CD14-positive monocyte (primary cell): ENCODE measurements around the gene SLC35E1. TPM values are rescaled to one million over a fixed set of nuclear protein-coding genes. Genes with fewer than 3 reads are reported as not detected.

Experiments
- DNase-seq, 3 donors: peaks; one replicate each; pipeline ENCODE4 v3.0.0-alpha.2; 2011 to 2022
- H2AFZ ChIP-seq: 2 replicates; pipeline ENCODE4 v1.6.0; 2012; ENCODE audit warnings: mild to moderate bottlenecking, low read depth, low read length, inconsistent platforms; ENCODE audit not compliant: insufficient read depth, poor library complexity, severe bottlenecking
- H3K27ac ChIP-seq, 2 donors: 1 replicate in 1 of 2; 2 replicates in 1 of 2; pipeline ENCODE4 v1.5.1; 2012 to 2013; ENCODE audit warnings: low read length in 2 of 2, control low read depth in 1 of 2, inconsistent platforms in 1 of 2, low read depth in 1 of 2, mild to moderate bottlenecking in 1 of 2
- H3K27me3 ChIP-seq, 2 donors: one replicate each; pipeline versions ENCODE4 v1.6.0 to v1.6.1; 2011 to 2013; ENCODE audit warnings: low read length in 2 of 2; ENCODE audit not compliant: control insufficient read depth in 2 of 2, insufficient read depth in 2 of 2
- H3K36me3 ChIP-seq, 2 donors: replicated peaks in 1 of 2; 1 replicate in 1 of 2; 2 replicates in 1 of 2; pipeline versions ENCODE4 v1.5.1 to v1.6.1; 2012 to 2013; ENCODE audit warnings: low read length in 2 of 2, control low read depth in 1 of 2, inconsistent platforms in 1 of 2, mild to moderate bottlenecking in 1 of 2; ENCODE audit not compliant: insufficient read depth in 2 of 2, control insufficient read depth in 1 of 2
- H3K4me1 ChIP-seq, 2 donors: 1 replicate in 1 of 2; 2 replicates in 1 of 2; pipeline versions ENCODE4 v1.5.1 to v1.6.1; 2012 to 2013; ENCODE audit warnings: low read length in 2 of 2, control low read depth in 1 of 2, inconsistent platforms in 1 of 2, mild to moderate bottlenecking in 1 of 2, moderate library complexity in 1 of 2; ENCODE audit not compliant: insufficient read depth in 2 of 2, control insufficient read depth in 1 of 2
- H3K4me2 ChIP-seq: replicated peaks from 2 replicates; pipeline ENCODE3; 2012; ENCODE audit warnings: low read length, moderate library complexity, mild to moderate bottlenecking; ENCODE audit not compliant: poor library complexity, severe bottlenecking; ENCODE audit errors: extremely low read depth
- H3K4me3 ChIP-seq, 3 experiments: fragments of 200-600 bp in 1 of 3; sonication (generic) in 1 of 3; replicated peaks in 1 of 3; 1 replicate in 2 of 3; 2 replicates in 1 of 3; pipeline ENCODE4 v1.5.1; 2011 to 2013; ENCODE audit warnings: low read length in 3 of 3, mild to moderate bottlenecking in 3 of 3, control low read depth in 2 of 3, low read depth in 2 of 3, inconsistent platforms in 1 of 3, moderate library complexity in 1 of 3
- H3K79me2 ChIP-seq: 2 replicates; pipeline ENCODE4 v1.6.0; 2012; ENCODE audit warnings: mild to moderate bottlenecking, control low read depth, inconsistent platforms, low read length, moderate library complexity; ENCODE audit not compliant: insufficient read depth
- H3K9ac ChIP-seq: 2 replicates; pipeline ENCODE4 v1.6.0; 2017; ENCODE audit warnings: low read length, mild to moderate bottlenecking; ENCODE audit not compliant: insufficient read depth, poor library complexity, severe bottlenecking
- H3K9me3 ChIP-seq, 2 donors: replicated peaks in 1 of 2; 1 replicate in 1 of 2; 2 replicates in 1 of 2; pipeline versions ENCODE4 v1.5.1 to v1.6.1; 2012 to 2013; ENCODE audit warnings: low read length in 2 of 2, control low read depth in 1 of 2; ENCODE audit not compliant: control insufficient read depth in 1 of 2, insufficient read depth in 1 of 2
- H4K20me1 ChIP-seq: 2 replicates; pipeline ENCODE4 v1.6.0; 2012; ENCODE audit warnings: mild to moderate bottlenecking, low read length, control low read depth, moderate library complexity; ENCODE audit not compliant: insufficient read depth
- H3K27ac Mint-ChIP-seq, 7 donors: one replicate each; pipeline ENCODE4 v1.8.0; 2020; ENCODE audit warnings: mild to moderate bottlenecking in 7 of 7, mixed read lengths in 7 of 7, moderate library complexity in 6 of 7, inconsistent platforms in 2 of 7
- H3K27me3 Mint-ChIP-seq, 3 donors: one replicate each; pipeline ENCODE4 v1.8.0; 2021 to 2022; ENCODE audit warnings: low read depth in 3 of 3, mild to moderate bottlenecking in 3 of 3, mixed read lengths in 3 of 3, moderate library complexity in 3 of 3, inconsistent platforms in 1 of 3
- H3K36me3 Mint-ChIP-seq, 2 donors: one replicate each; pipeline ENCODE4 v1.8.0; 2020; ENCODE audit warnings: mixed read lengths in 2 of 2, inconsistent platforms in 1 of 2, mild to moderate bottlenecking in 1 of 2
- H3K4me1 Mint-ChIP-seq: one replicate; pipeline ENCODE4 v1.8.0; 2020; ENCODE audit warnings: mild to moderate bottlenecking, mixed read lengths
- H3K4me3 Mint-ChIP-seq, 2 donors: one replicate each; pipeline ENCODE4 v1.8.0; 2020; ENCODE audit warnings: mild to moderate bottlenecking in 2 of 2, mixed read lengths in 2 of 2, moderate library complexity in 1 of 2
- H3K9me3 Mint-ChIP-seq, 7 donors: one replicate each; pipeline ENCODE4 v1.8.0; 2020 to 2022; ENCODE audit warnings: mixed read lengths in 7 of 7, mild to moderate bottlenecking in 6 of 7, moderate library complexity in 6 of 7, inconsistent platforms in 2 of 7
- WGBS: methylation state at CpG from one replicate; pipeline ENCODE4 v1.1.5; 2013; ENCODE audit warnings: missing lambda C conversion rate; ENCODE audit not compliant: insufficient coverage; 5-methylcytosine and 5-hydroxymethylcytosine counted together
- intact Hi-C, 2 donors: fragments of 100-400 bp; cut with micrococcal nuclease; formaldehyde crosslinking; loops; one replicate each; pipeline versions ENCODE4 v1.15.0 to v1.15.1; 2023
- polyA plus RNA-seq, 3 donors: library from polyadenylated mRNA; depleted of rRNA in 1 of 3; unstranded in 2 of 3; stranded (reverse) in 1 of 3; fragments of 300-500 nt in 2 of 3; fragments of >200 nt in 1 of 3; fragmentation: Illumina TruSeq in 2 of 3; gene quantifications; 1 replicate in 2 of 3; 2 replicates in 1 of 3; pipeline ENCODE4 v1.2.3, GENCODE V29; 2012 to 2021
- TF ChIP-seq, protein P1 (sequence below): fragments of 200-600 bp; IDR thresholded peaks from one replicate; pipeline ENCODE4 v1.8.0; 2022; ENCODE audit warnings: antibody characterized with exemption, mild to moderate bottlenecking

The SLC35E1 gene
- polyA plus RNA-seq, 3 donors: 12.1 to 28.8 (median 13.5) TPM

DNA sequence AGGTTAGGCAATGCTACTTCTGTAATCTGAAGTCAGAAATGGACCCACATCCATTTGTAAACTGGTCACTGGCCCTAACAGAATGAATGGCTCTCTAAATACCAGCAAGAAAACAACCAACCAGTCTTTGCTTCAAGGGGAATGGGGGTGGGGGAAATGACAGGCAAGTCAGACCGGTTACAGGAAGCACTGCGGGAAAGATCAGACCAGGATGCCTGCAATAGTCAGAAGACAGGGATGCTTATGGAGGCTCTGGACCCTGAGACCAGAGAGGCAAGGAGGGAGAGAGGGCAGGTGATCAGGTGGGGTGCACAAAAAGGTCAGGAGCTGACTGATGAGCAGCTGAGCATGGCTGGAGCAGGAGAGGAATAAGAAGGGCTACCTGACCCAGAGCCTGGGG lies 42.7 kb upstream of the SLC35E1 start:
- peak overlapping the region in 1 of 2 donors; percentile 25 for H3K4me3 Mint-ChIP-seq
- H3K9ac ChIP-seq: no peak overlapping the region
- peaks cover 78% of the 10 kb centered on the region for H3K4me1 Mint-ChIP-seq
- no peaks in the 10 kb centered on the region for H3K36me3 ChIP-seq
- H4K20me1 ChIP-seq: peaks cover 100% of the 10 kb centered on the region
- DNase-seq: no peak
- H3K4me1 ChIP-seq: peaks cover 38 to 47% of the 10 kb centered on the region in 2 donors
- no peak overlapping the region for H2AFZ ChIP-seq
- no peaks in the 10 kb centered on the region for H3K27me3 ChIP-seq
- no peaks in the 10 kb centered on the region for H3K9me3 Mint-ChIP-seq
- H3K4me2 ChIP-seq: no peak overlapping the region
- peak overlapping the region in 5 of 7 donors; percentile 6 to 74 (median 52) for H3K27ac Mint-ChIP-seq
- H3K36me3 Mint-ChIP-seq: peaks cover 12 to 14% of the 10 kb centered on the region in 2 donors
- intact Hi-C loops: loop anchor here in 1 of 2 donors (5.0 kb wide), 1 partner anchor 43 kb away; the partner anchor contains the start of gene SLC35E1
- H3K27ac ChIP-seq: peak overlapping the region in 1 of 2 donors; percentile 67
- H3K79me2 ChIP-seq: peaks cover 100% of the 10 kb centered on the region
- 0% methylated on average over 2 of the region's 2 CpGs for WGBS
- TF ChIP-seq, protein P1, sequence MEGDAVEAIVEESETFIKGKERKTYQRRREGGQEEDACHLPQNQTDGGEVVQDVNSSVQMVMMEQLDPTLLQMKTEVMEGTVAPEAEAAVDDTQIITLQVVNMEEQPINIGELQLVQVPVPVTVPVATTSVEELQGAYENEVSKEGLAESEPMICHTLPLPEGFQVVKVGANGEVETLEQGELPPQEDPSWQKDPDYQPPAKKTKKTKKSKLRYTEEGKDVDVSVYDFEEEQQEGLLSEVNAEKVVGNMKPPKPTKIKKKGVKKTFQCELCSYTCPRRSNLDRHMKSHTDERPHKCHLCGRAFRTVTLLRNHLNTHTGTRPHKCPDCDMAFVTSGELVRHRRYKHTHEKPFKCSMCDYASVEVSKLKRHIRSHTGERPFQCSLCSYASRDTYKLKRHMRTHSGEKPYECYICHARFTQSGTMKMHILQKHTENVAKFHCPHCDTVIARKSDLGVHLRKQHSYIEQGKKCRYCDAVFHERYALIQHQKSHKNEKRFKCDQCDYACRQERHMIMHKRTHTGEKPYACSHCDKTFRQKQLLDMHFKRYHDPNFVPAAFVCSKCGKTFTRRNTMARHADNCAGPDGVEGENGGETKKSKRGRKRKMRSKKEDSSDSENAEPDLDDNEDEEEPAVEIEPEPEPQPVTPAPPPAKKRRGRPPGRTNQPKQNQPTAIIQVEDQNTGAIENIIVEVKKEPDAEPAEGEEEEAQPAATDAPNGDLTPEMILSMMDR: no peak
- no peaks in the 10 kb centered on the region for H3K27me3 Mint-ChIP-seq
- no peak overlapping the region for H3K4me3 ChIP-seq
- no peaks in the 10 kb centered on the region for H3K9me3 ChIP-seq

- Mint-ChIP-seq H3K4me3 (no peak overlapping the region), H3K9me3 (no peaks in the 10 kb centered on the region), H3K27me3 (no peaks in the 10 kb centered on the region), H3K36me3 (peaks cover 12 to 14% of the 10 kb centered on the region in 2 donors), H3K27ac (peak overlapping the region in 4 of 7 donors; percentile 2 to 75 (median 36)), H3K4me1 (peaks cover 78% of the 10 kb centered on the region)
- Histone ChIP-seq H3K9me3 (no peaks in the 10 kb centered on the region), H3K27ac (peak overlapping the region in 1 of 2 donors; percentile 67), H3K4me2 (no peak overlapping the region), H3K4me1 (peaks cover 40 to 52% of the 10 kb centered on the region in 2 donors), H4K20me1 (peaks cover 100% of the 10 kb centered on the region), H2AFZ (no peak overlapping the region), H3K36me3 (no peaks in the 10 kb centered on the region), H3K9ac (no peak overlapping the region), H3K79me2 (peaks cover 100% of the 10 kb centered on the region), H3K4me3 (no peak overlapping the region), H3K27me3 (no peaks in the 10 kb centered on the region)
- WGBS: 80% methylated on average over 2 of the region's 2 CpGs
- no peak for DNase-seq
- intact Hi-C loops: loop anchor here in 1 of 2 donors (5.0 kb wide), 1 partner anchor 42 kb away; the partner anchor contains the start of gene SLC35E1
- TF ChIP-seq, protein P1: no peak
Observed at GRCh38 chr19:16613841-16614240, 41.6 kb upstream of the SLC35E1 start.
